ENCODE measurements around the gene VEPH1.

GRCh38 chr3:157408499-157409149 is 94.6 kb downstream of the VEPH1 start:
- TF ChIP-seq EZH2 (IDR thresholded peaks at IDR 0.05; ENCODE audit: insufficient read depth, poor library complexity, severe bottlenecking), result no peak
- TF ChIP-seq EZH2phosphoT487 (IDR thresholded peaks at IDR 0.05; ENCODE audit: insufficient read depth, low read depth), result no peak

All from GM23248 (cell line).